Parathyroid adenoma (tissue), 2 donors: ENCODE data around the gene RNASE9.
"Not testable (repeated sequence)": the region's sequence is repeated elsewhere in the genome, so short reads cannot be mapped to it uniquely, and the experiment has no call there.

Source experiments
- H2AFZ ChIP-seq: fragments of 300-600 bp; sonication (generic); one replicate; pipeline ENCODE4 v1.7.0; 2017; ENCODE audit warnings: antibody characterized with exemption, mild to moderate bottlenecking
- H3K27ac ChIP-seq: fragments of 300-600 bp; sonication (generic); one replicate; pipeline ENCODE4 v1.7.0; 2017
- H3K27me3 ChIP-seq: fragments of 300-600 bp; sonication (generic); one replicate; pipeline ENCODE4 v1.7.0; 2017; ENCODE audit warnings: low read length; ENCODE audit not compliant: control insufficient read depth, insufficient read depth
- H3K36me3 ChIP-seq: fragments of 300-600 bp; sonication (generic); one replicate; pipeline ENCODE4 v1.7.0; 2017; ENCODE audit warnings: low read length; ENCODE audit not compliant: control insufficient read depth, insufficient read depth
- H3K4me1 ChIP-seq: fragments of 300-600 bp; sonication (generic); one replicate; pipeline ENCODE4 v1.7.0; 2017; ENCODE audit warnings: control low read depth
- H3K4me2 ChIP-seq: fragments of 300-600 bp; sonication (generic); one replicate; pipeline ENCODE4 v1.7.0; 2017; ENCODE audit warnings: low read length
- H3K4me3 ChIP-seq: fragments of 300-600 bp; sonication (generic); one replicate; pipeline ENCODE4 v1.7.0; 2017; ENCODE audit warnings: low read depth, low read length
- H3K79me2 ChIP-seq: fragments of 300-600 bp; sonication (generic); one replicate; pipeline ENCODE4 v1.7.0; 2017; ENCODE audit warnings: control low read depth
- H3K9ac ChIP-seq: fragments of 300-600 bp; sonication (generic); one replicate; pipeline ENCODE4 v1.7.0; 2017; ENCODE audit warnings: mild to moderate bottlenecking
- H3K9me3 ChIP-seq: fragments of 300-600 bp; sonication (generic); one replicate; pipeline ENCODE4 v1.7.0; 2017; ENCODE audit warnings: low read length; ENCODE audit not compliant: control insufficient read depth
- TF ChIP-seq, protein P1 (sequence below): fragments of 300-600 bp; sonication (generic); IDR thresholded peaks from one replicate; pipeline ENCODE4 v1.7.0; 2017; ENCODE audit warnings: antibody characterized with exemption, mild to moderate bottlenecking
- donor health status: primary hyperparathyroidism.

Gene RNASE9

DNA sequence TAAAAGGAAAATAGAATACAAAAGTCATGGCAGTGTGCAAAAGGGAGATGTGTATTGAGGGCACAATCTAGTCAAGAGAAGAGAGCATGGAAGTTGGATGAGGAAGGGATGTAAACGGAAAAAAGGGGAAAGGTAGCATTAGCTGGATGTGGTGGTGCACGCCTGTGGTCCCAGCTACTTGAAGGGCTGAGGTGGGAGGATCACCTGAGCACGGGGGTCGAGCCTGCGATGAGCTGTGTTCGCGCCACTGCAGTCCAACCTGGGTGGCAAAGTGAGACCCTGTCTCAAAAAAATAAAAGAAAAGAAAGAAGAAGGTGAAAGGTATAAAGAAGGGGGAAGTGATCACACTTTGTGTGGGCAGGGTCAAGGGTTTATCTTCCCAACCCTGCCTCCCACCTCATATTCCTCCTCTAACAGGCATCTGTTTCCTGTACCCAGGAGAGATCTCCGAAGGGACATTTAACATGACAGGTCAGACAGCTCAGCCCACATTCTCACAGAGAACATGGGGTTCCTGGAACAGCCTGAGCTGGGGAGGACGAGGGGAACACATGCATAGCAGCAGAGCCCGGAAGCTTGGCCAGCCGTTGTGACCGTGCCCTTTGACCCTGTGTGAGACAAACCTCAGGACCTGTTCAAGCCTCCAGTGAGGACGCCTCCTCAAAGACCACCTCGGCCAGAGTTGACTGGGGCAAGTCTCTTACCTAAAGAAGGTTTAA is 18.1 kb upstream of the RNASE9 start:
- H3K36me3 ChIP-seq: no peaks in the 10 kb centered on the region
- H3K27me3 ChIP-seq: no peaks in the 10 kb centered on the region
- TF ChIP-seq, protein P1, sequence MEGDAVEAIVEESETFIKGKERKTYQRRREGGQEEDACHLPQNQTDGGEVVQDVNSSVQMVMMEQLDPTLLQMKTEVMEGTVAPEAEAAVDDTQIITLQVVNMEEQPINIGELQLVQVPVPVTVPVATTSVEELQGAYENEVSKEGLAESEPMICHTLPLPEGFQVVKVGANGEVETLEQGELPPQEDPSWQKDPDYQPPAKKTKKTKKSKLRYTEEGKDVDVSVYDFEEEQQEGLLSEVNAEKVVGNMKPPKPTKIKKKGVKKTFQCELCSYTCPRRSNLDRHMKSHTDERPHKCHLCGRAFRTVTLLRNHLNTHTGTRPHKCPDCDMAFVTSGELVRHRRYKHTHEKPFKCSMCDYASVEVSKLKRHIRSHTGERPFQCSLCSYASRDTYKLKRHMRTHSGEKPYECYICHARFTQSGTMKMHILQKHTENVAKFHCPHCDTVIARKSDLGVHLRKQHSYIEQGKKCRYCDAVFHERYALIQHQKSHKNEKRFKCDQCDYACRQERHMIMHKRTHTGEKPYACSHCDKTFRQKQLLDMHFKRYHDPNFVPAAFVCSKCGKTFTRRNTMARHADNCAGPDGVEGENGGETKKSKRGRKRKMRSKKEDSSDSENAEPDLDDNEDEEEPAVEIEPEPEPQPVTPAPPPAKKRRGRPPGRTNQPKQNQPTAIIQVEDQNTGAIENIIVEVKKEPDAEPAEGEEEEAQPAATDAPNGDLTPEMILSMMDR: no peak
- H3K9me3 ChIP-seq: no peaks in the 10 kb centered on the region
- no peaks in the 10 kb centered on the region for H3K79me2 ChIP-seq
- H2AFZ ChIP-seq: no peak overlapping the region
- H3K4me1 ChIP-seq: no peaks in the 10 kb centered on the region
- no peak overlapping the region for H3K27ac ChIP-seq
- H3K4me2 ChIP-seq: no peak overlapping the region
- no peak overlapping the region for H3K4me3 ChIP-seq
- H3K9ac ChIP-seq: no peak overlapping the region

DNA sequence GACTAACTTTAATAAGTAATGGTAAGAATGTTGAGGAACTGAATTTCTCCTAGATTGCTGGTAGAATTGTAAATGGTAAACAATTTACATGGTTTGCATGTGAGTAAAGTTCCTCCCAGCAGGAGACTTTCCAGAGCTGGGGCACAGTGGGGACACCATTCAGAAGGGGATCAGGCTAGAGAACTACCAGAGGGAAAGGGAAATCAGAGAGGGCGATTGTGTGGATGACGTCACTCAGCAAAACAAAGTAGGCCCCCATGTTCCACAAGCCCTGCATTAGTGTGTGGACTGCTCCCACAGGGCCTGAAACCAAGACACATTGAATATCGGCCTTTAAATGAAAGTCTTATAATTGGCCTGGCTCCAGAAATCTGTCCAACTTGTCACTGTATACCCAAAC is 17.5 kb upstream of the RNASE9 start:
- Histone ChIP-seq H3K9ac (no peak overlapping the region), H3K79me2 (no peaks in the 10 kb centered on the region), H3K27ac (no peak overlapping the region), H3K4me1 (no peaks in the 10 kb centered on the region), H3K4me2 (no peak overlapping the region), H3K9me3 (no peaks in the 10 kb centered on the region), H3K4me3 (no peak overlapping the region), H2AFZ (no peak overlapping the region), H3K27me3 (no peaks in the 10 kb centered on the region), H3K36me3 (no peaks in the 10 kb centered on the region)
- TF ChIP-seq, protein P1: no peak

DNA sequence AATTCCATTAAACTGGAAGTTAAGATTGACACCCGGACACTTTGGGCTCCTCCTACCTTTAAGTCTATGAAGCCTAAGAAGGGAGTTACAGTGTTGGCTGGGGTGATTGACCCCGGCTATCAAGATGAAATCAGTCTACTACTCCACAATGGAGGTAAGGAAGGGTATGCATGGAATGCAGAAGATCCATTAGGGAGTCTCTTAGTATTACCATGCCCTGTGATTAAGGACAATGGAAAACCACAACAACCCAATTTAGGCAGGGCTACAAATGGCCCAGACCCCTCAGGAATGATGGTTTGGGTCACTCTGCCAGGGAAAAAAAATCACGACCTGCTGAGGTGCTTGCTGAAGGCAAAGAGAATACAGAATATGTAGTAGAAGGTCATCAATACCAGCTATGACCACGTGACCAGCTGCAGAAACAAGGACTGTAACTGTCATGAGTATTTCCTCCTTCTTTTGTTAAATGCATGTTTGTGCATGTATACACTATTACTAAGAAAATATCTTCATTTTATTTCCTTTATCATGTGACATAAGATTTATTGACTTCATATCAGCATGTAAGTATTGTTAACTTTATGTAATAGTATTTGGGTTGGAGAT is 11.6 kb upstream of the RNASE9 start:
- H3K79me2 ChIP-seq, H3K9ac ChIP-seq, H3K4me1 ChIP-seq, H3K36me3 ChIP-seq, H2AFZ ChIP-seq, H3K4me2 ChIP-seq, H3K4me3 ChIP-seq, H3K27ac ChIP-seq, H3K9me3 ChIP-seq, H3K27me3 ChIP-seq: not testable (repeated sequence)

DNA sequence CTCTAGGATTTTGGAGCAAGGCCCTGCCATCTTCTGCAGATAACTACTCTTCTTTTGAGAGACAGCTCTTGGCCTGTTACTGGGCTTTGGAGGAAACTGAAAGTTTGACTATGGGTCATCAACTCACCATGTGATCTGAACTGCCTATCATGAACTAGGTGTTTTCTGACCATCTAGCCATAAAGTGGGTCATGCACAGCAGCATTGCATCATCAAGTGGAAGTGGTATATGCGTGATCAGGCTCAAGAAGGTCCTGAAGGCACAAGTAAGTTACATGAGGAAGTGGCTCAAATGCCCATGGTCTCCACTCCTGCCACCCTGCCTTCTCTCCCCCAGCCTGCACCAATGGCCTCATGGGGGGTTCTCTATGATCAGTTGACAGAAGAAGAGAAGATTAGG is 9.9 kb upstream of the RNASE9 start:
- H3K4me2 ChIP-seq, H3K79me2 ChIP-seq, H3K4me3 ChIP-seq, H2AFZ ChIP-seq, H3K4me1 ChIP-seq, H3K9ac ChIP-seq, H3K36me3 ChIP-seq, H3K27me3 ChIP-seq, H3K27ac ChIP-seq, H3K9me3 ChIP-seq: not testable (repeated sequence)

DNA sequence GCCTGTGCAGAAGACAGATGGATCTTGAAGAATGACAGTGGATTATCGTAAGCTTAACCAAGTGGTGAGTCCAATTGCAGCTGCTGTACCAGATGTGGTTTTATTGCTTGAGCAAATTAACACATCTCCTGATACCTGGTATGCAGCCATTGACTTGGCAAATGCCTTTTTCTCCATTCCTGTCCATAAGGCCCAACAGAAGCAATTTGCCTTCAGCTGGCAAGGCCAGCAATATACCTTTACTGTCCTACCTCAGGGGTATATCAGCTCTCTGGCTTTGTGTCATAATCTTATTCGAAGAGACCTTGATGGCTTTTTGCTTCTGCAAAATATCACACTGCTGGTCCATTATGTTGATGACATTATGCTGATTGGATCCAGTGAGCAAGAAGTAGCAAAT is 9.0 kb upstream of the RNASE9 start:
- not testable (repeated sequence) for H3K9me3 ChIP-seq, H3K9ac ChIP-seq, H3K4me1 ChIP-seq, H3K36me3 ChIP-seq, H2AFZ ChIP-seq, H3K4me2 ChIP-seq, H3K79me2 ChIP-seq, H3K27me3 ChIP-seq, H3K4me3 ChIP-seq, H3K27ac ChIP-seq

DNA sequence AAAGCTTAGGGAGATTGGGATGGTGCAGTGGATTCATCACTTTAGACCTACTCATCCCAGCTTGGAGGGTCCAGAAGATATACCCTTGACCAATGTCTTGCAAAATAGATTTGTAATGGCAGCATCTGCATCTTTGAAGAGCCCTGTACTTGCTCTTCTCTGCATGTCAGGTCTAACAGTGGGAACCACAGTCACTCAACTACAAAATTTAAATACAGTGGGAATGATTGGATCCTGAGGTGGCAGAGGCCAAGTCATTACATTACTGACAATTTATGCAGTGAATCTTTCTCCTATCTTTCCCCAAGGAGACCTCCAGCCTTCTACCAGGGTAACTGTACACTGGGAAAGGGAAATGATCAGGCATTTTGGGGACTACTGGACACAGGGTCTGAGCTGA is 8.2 kb upstream of the RNASE9 start:
- Histone ChIP-seq H3K36me3 (no peaks in the 10 kb centered on the region), H3K27ac (no peak overlapping the region), H3K27me3 (no peaks in the 10 kb centered on the region), H2AFZ (no peak overlapping the region), H3K9me3 (no peaks in the 10 kb centered on the region), H3K4me1 (no peaks in the 10 kb centered on the region), H3K4me3 (no peak overlapping the region), H3K4me2 (no peak overlapping the region), H3K9ac (no peak overlapping the region), H3K79me2 (no peaks in the 10 kb centered on the region)
- TF ChIP-seq, protein P1: no peak
